HG02943 (cell line): ENCODE data around the gene LMF2.

Source experiments
- ATAC-seq: cut with Tn5 transposase; IDR thresholded peaks from one replicate; pipeline ENCODE4 v1.9.1; 2021; ENCODE audit warnings: mild to moderate bottlenecking, low read depth, moderate library complexity; ENCODE audit not compliant: unreplicated experiment

The LMF2 gene

DNA sequence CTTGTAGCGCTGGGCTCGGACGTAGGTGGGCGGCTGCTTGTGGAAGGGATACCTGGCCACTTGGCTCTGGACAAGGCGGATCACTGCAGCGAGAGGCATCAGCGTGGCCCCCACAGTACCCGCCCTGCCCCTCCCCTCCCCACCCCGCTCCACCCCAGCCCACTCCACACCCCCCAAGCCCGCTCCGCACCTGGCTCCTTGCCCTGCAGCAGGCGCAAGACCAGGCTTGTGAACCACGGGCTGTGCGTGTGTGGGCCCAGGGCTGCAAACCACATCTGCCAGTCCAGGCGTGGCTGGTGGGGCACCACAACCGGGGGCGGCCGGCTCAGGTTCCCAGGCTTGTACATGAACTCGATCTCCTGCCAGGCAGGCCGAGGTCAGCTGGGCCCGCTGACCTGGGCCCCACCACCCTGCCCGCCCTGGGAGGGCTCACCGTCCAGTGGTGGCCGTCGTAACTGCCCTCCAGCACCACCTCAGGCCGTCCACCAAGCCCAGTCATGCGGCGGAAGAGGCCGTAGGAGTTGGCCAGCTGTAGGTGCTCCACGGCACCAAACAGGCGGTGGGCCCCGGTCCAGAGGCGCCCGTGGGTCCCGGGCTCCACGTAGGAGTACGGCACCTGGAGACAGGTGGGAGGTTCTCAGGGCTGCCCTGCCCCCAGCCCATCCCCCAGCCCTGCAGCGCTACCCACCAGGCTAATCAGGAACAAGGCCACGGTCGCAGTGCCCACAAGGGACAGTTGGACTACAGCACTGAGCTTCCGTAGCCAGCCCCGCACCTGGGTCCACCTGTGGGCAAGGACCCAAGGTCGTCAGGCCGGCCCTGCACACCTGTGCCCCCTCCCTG lies 2.9 kb downstream of the LMF2 start:
- ATAC-seq = no peak

DNA sequence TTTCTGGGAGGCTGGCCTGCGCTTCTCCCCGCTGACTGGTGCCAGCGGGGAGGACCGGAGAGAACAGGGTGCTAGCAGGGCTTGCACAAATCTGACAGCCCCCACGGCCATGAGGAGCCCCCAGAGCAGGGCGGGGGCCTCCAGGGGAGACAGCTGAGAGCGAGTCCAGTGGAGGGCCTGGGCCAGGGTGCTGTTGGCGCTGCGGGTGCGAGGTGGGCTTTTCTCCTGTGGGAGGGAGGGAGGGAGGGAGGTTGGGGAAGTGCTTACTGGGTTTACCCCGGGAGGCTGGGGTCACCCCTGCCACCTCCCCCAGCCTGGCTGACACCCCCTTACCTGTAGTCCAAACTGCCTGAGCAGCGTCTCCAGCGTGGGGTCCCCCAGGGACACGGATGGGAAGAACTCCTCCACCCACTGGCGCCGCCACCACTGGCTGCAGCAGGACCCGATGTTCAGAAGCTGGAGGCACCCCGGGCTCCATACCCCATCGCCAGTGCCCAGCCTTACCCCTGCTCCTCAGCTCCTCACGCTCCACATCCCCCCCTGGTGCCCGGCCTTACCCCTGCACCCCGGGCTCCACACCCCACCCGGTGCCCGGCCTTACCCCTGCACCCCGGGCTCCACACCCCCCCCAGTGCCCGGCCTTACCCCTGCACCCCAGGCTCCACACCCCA lies 3.9 kb downstream of the LMF2 start:
- ATAC-seq = no peak

DNA sequence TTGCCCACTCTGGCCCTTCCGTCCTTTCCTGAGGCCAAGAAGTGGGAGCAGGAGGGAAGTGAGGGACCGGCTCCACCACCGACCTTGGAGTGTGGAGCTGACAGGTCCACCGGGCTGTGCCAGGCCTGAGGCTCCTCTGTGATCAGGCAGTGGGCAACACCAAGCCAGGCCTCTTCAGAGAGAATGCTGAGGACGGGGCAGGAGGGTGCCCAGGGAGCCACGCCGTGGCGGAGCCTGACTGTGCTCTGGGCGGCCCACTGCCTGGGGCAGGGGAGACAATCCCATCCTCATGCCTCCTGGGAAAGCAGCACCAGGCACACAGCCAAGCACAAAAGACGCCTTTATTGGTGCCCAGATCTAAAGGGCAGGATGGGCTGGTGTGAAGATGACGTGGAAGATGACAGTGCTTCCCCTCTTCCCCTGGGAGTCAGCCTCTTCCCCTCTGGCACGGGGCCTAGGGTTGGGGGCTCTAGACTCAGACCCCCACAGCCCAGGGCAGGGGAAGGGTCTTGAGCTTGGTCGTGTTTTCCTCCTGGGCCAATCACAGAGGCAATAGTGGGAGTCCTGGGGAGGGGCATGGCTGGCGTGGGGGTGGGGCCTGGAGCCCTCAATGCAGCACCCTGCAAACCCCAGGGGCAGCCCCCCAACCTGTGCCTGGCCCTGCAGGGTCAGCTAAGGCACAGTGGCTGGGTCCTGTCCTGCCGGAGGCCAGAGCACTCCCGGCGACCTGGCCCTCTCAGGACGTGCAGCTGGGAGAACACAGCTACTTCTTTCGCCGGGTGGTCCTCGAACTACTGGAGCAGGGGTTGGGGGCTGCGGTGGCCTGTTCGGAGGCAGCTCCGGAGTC lies 4.7 kb downstream of the LMF2 start:
- ATAC-seq = no peak

DNA sequence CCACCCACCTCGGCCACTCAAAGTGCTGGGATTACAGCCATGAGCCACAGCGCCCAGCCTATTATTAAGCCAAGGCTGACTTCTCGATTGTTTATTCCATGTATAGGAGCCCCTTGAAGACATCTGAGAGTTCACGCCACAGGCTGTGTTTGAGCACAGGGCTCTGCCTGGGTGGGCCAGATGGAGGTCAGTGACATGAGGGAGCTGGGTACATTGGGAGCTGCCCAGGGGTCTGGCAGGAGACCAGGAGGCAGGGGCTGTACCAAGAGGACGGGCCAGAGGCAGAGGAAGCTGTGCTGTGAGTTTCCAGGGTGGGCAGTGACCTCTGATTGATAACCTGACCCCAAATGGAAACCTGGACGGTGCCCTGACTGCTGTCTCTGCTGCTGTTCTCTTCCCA lies 5.4 kb downstream of the LMF2 start:
- ATAC-seq = no peak

DNA sequence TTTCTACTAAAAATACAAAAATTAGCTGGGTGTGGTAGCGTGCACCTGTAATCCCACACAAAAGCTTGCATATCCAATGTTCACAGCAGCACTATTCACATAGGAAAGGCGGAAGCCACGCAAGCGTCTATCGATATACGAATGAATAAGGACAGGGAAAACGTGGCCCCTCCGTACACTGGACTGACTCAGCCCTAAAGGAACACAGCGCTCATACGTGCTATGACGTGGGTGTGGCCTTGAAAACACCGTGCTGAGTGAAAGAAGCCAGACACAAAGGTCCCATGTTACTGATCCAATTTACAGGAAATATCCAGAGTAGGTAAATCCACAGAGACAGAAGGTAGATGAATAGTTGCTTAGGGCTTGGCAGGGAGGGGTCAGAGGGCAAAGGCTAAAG lies 7.0 kb downstream of the LMF2 start:
- ATAC-seq = no peak

DNA sequence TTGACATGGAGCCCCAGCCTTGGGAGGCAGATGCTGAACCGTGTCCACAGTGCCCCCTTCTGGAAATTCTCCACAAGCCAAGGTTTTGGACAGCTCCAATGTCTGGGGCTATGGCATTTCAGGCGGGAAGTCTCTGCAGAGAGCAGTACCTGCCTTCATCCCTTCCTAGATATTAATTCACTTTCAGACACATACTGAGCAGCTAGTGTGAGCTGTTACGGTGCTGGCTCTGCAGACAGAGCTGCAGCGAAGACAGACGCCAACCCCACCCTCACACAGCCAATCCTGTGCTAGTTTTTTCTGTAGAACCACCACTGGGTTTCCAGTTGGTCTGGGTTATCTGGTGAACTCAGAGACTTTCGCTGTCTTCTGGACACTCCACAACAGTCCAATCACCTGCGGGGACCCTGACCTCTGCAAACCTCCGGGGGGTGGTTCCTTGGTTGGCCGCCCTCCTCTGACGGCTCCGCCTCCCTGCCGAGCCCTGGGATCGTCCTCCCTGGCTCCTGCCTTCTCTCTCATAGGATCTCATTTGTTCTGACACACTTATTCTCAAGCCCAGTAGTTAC lies 9.1 kb downstream of the LMF2 start:
- no peak for ATAC-seq

DNA sequence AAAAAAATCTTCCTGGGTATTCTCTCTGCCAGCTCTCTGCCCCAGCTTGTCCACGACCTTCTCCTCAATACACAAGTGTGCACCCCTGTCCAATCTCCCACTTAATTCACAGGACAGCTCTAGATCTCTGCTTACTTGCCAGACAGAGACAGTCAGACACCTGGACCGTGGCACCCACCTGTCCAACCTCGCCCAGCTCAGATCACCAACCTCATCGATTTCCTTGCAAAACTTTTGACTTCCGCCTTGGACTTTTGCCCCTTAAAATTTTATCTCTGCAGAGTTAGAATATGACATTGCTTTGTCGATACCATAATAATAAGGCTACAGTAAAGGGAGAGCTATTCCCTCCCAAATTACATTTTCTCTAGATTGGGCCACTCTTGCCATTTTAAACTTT lies 10.4 kb downstream of the LMF2 start:
- no peak for ATAC-seq

DNA sequence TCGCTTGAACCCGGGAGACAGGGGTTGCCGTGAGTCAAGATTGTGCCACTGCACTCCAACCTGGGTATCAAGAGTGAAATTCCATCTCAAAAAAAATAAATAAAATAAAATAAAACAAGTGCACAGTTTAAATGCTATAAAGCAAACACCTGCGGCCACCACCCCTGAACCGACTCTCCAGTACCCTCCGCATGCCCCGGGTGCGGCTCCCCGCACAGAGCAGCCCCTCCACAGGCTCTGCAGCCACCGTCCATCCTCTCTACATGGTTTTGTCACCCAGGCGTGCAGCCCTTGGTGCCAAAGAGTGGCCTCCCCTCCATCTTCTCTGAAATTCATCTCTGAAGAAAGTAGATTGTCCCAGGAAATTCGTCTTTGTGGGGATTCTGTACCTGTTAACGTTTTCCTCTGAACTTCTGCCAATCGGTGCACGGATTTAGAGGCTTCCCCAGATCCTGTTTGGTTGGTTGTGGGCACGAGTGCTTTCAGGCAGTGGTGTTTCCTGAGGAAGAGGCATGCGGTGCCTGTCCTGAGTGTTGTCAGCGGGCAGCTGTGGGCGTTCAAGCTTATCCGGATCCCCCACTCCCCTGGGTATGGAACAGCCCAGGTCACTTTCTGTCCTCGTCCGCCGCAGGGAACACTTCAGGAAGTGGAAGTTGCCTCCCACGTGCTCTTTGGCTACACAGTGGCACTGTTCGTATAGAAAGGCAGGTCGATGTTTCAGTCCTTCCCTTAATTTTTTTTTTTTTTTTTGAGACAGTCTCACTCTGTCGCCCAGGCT lies 16.8 kb downstream of the LMF2 start:
- ATAC-seq = no peak

DNA sequence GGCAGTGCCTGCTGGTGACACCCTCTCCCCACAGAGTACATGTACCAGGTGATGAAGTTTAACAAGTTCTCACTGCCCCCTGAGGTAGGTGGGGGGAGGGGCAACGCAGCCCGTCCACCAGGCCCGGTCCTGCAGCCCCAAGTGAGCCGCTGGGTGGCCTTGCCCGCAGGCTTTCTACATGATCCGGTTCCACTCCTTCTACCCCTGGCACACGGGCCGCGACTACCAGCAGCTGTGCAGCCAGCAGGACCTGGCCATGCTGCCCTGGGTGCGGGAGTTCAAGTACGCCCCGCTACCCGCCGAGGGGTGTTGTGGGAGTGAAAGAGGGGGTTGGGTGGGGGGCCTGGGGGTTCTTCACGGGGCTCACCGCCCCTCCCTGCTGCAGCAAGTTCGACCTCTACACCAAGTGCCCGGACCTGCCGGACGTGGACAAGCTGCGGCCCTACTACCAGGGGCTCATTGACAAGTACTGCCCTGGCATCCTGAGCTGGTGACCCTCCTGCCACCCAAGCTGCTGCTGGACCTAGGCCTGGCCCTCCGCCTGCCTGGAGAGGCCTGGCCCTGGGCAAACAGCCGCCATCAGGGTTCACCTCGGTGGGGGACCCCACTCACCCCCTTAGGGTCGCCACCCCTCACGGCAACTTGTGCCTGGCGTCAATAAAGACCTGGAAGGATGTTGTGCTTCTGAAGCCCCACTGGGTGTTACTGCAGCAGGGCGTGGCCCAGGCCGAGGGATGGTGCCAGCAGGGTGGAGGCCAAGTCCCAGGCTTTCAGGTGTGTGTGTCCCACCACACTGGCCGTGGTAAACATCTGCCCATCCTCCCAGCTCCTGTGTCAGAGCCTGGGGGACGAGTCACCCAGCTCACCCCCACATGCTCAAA lies 17.9 kb downstream of the LMF2 start:
- no peak for ATAC-seq

DNA sequence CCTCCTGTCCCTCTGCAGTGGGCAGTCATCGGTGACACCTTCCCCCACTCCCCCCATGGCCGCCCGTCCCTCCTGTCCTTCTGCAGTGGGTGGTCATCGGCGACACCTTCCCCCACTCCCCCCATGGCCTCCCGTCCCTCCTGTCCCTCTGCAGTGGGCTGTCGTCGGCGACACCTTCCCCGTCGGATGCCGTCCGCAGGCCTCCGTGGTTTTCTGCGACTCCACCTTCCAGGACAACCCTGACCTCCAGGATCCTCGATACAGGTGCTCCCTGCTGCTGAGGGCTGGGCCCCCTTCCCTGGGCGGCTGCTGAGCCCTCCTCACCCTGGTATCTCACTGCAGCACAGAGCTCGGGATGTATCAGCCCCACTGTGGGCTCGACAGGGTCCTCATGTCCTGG lies 18.6 kb downstream of the LMF2 start:
- ATAC-seq = no peak

DNA sequence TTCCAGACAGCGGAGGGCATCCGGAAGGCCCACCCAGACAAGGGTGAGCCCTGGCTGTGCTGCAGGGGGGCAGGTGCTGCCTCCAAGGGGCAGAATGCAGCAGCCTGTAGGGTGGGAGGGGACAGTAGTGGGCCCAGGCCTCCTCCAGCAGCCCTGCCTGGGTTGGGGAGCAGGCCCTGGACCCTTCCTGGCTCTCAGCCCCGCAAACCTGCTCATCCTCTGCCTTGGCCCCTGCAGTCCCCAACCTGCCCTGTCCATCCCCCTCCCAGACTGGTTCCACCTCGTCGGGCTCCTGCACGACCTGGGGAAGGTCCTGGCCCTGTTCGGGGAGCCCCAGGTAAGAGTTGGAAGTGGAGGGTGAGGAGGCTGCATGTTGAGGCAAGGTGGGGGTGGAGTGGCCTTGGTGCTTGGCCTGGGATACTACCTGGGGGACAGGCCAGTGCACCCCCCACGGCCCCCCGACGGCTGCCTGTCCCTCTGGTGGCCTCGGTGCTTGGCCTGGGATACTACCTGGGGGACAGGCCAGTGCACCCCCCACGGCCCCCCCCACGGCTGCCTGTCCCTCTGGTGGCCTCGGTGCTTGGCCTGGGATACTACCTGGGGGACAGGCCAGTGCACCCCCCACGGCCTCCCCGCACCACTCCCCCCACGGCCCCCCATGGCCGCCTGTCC lies 19.4 kb downstream of the LMF2 start:
- ATAC-seq = no peak

DNA sequence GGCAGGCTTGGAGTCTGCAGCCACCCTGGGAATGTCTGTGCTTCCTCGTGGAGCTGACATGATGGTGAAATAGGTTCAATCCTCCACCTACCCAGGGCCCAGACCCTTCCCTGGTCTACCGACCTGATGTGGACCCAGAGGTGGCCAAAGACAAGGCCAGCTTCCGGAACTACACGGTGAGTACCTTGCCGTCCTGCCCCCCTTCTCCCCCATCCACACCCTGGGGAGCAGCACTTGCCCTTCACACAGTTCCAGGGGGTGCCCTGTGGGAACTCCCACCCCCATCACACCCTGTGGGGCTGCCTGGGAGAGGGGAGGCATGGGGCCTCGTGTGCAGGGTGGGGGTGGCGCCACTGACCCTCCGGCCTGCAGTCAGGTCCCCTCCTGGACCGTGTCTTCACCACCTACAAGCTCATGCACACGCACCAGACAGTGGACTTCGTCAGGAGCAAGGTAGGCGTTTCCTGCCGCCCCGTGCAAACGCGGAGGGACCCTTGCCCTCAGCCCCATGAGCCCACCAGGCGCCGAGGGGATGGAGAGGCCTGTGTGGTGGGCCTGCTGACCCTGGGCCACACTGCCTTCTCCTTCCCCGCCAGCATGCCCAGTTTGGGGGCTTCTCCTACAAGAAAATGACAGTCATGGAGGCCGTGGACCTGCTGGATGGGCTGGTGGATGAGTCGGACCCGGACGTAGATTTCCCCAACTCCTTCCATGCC lies 20.1 kb downstream of the LMF2 start:
- no peak for ATAC-seq

DNA sequence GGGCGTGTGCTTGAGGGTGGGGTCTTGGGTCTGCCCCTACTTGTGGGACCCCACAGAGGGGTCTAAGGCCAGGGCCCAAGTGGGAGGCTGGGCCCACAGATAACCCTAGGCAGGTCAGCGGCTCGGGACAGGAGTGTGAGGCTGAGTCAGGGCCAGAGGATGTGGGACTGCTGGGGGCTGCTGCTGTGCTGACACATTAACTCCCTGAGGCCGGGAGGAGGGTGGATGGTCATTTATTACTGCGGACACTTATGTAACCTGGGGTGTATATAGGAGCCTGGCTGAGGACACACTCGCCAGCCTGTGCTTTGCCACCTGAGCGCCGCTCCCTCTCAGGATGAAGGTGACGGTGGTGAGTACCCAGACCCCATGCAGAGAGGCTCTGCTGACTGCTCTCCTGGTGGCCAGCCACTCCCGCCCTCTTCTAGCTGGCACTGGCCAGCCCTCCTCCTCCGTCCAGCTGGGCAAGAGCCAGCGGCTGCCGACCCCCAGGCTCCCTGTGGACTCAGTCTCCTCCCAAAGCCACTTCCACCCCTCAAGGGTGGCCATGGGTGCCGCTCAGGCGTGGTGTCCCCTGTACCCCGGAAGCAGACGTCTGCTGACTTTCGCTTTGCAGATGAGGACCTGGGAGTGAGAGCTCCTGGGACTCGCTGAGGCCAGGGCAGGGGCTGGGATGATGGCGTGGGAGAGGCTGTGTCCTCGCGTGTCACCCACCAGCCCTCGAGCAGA lies 20.8 kb downstream of the LMF2 start, which contains the start of gene MIOX:
MIOX (plus strand) TSS at position 299 of the 729 bp plus-strand sequence; CDS start at position 338, 39 bp downstream.
- no peak for ATAC-seq

DNA sequence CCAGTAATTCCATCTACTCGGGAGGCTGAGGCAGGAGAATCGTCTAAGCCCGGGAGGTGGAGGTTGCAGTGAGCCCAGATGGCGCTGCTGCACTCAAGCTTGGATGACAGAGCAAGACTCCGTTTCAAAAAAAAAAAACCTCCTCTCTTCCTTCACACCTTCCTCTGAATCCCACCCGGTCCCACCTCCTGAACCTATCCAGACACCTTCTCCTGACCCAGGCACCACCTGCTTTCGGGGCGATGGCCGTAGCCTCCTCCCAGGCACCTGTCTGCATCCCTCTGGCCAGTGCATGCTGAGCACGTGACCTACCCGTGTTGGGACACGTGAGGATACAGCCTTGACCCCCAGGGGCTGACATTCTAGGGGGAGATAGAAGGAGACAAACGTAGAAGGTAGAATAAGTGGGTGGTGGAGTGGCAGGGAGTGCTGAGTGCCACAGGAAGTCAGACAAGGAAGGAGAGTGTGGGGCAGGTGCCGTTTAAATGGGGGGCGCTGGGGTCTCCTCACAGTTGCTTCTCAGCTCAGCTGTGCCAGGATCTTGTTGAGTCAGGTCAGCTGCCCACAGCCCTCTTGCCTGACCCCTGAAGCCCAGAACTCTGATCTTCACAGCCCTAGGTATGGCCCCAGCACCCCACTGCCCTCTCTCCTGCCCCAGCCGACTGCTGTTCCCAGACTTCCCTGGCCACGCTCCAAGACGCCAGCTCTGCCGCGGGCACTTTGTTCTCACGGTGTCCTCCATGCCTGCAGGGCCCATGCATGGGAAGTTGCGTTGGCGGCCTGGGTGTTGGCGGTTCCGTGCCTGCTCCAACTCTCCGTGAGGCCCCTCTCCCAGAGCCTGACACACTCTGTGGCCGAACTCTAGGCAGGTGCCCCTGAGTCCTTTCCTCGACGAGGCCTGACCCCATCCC lies 22.0 kb downstream of the LMF2 start:
- ATAC-seq = no peak

DNA sequence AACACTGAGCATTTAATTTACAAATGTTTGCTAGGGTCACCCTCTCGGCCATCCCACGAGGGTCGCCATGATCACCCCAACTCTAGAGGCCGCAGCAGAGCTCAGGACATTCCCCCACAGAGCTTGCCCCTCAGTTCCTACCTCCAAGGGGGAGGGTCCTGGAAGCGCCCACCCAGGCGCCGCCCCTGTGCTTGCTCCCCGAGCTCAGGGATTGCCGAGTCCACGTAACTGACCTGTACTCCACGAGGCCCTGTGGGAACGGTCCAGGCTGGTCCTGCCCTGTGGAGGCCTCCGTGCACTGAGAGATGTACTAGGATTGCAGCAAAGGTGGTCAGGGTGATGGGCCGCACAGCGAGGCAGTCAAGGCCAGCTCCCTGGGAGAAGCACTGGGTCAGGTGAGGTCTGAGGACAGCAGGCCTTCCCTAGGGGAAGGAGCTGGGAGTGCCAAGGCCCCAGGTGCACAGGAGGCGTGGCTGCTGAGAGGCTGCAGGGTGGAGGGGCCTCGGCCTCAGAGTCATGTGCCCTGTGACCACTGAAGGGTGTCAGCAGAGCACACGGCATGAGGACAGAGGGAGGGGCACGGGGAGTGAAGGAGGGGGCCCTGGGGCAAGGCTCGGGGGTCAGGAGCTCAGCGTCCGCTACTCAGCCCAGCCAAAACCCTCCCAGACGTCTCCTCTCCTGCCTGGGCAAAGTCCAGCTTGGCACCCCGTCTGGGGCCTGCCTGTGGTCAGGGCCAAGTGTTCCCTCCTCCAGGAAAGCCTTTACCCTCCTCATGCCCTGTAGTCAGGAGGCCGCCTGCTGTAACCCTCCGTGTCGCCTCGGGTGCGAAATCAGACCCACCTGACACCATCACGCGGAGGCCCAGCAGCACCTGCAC lies 23.3 kb downstream of the LMF2 start:
- no peak for ATAC-seq
